ENCODE results near the gene KCNC3. TPM values are rescaled to one million over a fixed set of nuclear protein-coding genes. Genes with fewer than 3 reads are reported as not detected.
A peak's percentile ranks its signal among the peaks of the same experiment; 100 is the strongest.
"Not testable (repeated sequence)": the region's sequence is repeated elsewhere in the genome, so short reads cannot be mapped to it uniquely, and the experiment has no call there.

The KCNC3 gene
- total RNA-seq, 4 donors from 2014 or later: 1.5 to 3.1 (median 1.7) TPM

DNA sequence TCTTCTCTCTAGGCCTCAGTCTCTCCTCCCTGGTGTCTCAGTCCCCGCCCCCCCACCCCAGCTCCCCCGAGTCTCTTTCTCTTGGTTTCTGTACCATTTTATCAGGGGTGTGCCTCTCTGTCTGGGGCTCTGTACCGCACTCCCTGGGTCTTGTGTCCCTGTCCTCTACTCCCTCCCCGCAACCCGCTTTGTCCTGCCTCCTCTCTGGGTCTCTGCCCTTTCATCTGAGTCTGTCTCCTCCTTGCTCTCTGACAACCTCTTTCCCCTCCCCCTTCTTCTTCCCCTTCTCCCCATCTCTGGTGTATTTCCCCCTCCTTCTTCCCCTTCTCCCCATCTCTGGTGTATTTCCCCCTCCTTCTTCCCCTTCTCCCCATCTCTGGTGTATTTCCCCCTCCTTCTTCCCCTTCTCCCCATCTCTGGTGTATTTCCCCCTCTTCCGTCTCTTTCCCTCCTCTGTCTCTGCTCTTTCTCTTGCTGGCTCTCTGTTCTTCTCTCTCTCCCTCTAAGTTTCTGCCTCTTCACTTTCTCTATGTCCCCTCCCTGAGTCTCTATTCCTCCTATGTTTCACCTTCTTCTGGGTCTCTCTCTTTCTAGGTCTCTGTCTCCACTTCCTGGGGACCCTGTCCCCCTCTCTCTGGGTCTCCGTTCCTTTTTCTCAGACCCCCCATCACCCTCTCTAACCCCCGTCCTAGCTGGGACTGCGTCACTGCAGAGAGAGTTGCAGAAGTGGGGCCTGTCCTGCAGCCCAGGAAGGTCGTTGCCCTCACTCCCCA is 2.2 kb upstream of the KCNC3 start:
- Histone ChIP-seq H3K36me3 (no peaks in the 10 kb centered on the region), H3K4me1 (peaks cover 63% of the 10 kb centered on the region), H3K4me3 (peak overlapping the region; percentile 34), H3K9me3 (no peaks in the 10 kb centered on the region), H3K27ac (no peak overlapping the region), H3K27me3 (peaks cover 80% of the 10 kb centered on the region)
- no peak for DNase-seq (ENCODE audit: low spot score in 2 of 2)
- TF ChIP-seq, protein P1, sequence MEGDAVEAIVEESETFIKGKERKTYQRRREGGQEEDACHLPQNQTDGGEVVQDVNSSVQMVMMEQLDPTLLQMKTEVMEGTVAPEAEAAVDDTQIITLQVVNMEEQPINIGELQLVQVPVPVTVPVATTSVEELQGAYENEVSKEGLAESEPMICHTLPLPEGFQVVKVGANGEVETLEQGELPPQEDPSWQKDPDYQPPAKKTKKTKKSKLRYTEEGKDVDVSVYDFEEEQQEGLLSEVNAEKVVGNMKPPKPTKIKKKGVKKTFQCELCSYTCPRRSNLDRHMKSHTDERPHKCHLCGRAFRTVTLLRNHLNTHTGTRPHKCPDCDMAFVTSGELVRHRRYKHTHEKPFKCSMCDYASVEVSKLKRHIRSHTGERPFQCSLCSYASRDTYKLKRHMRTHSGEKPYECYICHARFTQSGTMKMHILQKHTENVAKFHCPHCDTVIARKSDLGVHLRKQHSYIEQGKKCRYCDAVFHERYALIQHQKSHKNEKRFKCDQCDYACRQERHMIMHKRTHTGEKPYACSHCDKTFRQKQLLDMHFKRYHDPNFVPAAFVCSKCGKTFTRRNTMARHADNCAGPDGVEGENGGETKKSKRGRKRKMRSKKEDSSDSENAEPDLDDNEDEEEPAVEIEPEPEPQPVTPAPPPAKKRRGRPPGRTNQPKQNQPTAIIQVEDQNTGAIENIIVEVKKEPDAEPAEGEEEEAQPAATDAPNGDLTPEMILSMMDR (IDR thresholded peaks at IDR 0.05): no peak
- TF ChIP-seq POLR2AphosphoS5 (IDR thresholded peaks at IDR 0.05) (no peak), POLR2A (IDR thresholded peaks at IDR 0.05) (no peak), EP300 (IDR thresholded peaks at IDR 0.05) (no peak)
- WGBS: 16% methylated on average over 10 of the region's 10 CpGs

GRCh38 chr19:50330365-50331078 is 1.3 kb upstream of the KCNC3 start:
- no peak overlapping the region for H3K27ac ChIP-seq
- 4% methylated on average over 37 of the region's 48 CpGs for WGBS
- no peak for DNase-seq (ENCODE audit: low spot score in 2 of 2)
- TF ChIP-seq, protein P1 (IDR thresholded peaks at IDR 0.05): no peak
- TF ChIP-seq POLR2AphosphoS5 (IDR thresholded peaks at IDR 0.05): no peak
- no peak for TF ChIP-seq POLR2A (IDR thresholded peaks at IDR 0.05)
- TF ChIP-seq EP300 (IDR thresholded peaks at IDR 0.05): no peak
- H3K36me3 ChIP-seq: no peaks in the 10 kb centered on the region
- H3K4me3 ChIP-seq: peak overlapping the region; percentile 34
- H3K9me3 ChIP-seq: no peaks in the 10 kb centered on the region
- peaks cover 71% of the 10 kb centered on the region for H3K4me1 ChIP-seq
- peaks cover 83% of the 10 kb centered on the region for H3K27me3 ChIP-seq

DNA sequence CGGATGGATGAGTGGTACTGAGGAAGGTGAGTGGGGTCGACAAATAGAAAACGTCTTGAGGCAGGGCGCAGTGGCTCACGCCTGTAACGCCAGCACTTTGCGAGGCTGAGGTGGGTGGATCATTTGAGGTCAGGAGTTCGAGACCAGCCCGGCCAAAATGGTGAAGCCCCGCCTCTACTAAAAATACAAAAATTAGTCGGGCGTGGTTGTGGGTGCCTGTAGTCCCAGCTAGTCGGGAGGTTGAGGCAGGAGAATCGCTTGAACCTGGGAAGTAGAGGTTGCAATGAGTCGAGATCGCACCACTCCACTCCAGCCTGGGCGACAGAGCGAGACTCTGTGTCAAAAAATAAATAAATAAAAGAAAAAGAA is 733 bp upstream of the KCNC3 start:
- not testable (repeated sequence) for H3K36me3 ChIP-seq; H3K27ac ChIP-seq; DNase-seq (ENCODE audit: low spot score in 2 of 2); H3K9me3 ChIP-seq
- H3K4me1 ChIP-seq: peaks cover 75% of the 10 kb centered on the region
- H3K4me3 ChIP-seq: peak overlapping the region; percentile 34
- 22% methylated on average over 18 of the region's 18 CpGs for WGBS
- H3K27me3 ChIP-seq: peaks cover 81% of the 10 kb centered on the region

DNA sequence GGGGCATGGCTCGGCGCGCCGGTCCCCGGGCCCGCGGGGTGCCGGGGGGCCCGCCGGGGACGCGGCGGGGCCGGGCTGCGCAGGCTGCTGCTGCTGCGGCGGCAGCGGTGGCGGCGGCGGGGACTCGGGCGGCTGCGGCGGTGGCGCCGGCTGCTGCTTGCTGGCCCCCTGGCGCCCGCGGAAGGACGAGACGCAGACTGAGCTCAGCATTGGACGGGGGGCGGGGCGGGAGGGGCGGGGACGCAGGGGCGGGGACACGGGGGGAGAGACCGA is 368 bp downstream of the KCNC3 start:
- DNase-seq (ENCODE audit: low spot score in 2 of 2): no peak
- Histone ChIP-seq H3K27me3 (peaks cover 72% of the 10 kb centered on the region), H3K4me3 (peak overlapping the region; percentile 43), H3K4me1 (peaks cover 78% of the 10 kb centered on the region), H3K36me3 (no peaks in the 10 kb centered on the region), H3K27ac (no peak overlapping the region), H3K9me3 (no peaks in the 10 kb centered on the region)
- 3% methylated on average over 11 of the region's 40 CpGs for WGBS
- TF ChIP-seq POLR2AphosphoS5 (IDR thresholded peaks at IDR 0.05): no peak
- TF ChIP-seq EP300 (IDR thresholded peaks at IDR 0.05): no peak
- TF ChIP-seq, protein P1 (IDR thresholded peaks at IDR 0.05): peak in 1 of 2 donors; percentile 20

DNA sequence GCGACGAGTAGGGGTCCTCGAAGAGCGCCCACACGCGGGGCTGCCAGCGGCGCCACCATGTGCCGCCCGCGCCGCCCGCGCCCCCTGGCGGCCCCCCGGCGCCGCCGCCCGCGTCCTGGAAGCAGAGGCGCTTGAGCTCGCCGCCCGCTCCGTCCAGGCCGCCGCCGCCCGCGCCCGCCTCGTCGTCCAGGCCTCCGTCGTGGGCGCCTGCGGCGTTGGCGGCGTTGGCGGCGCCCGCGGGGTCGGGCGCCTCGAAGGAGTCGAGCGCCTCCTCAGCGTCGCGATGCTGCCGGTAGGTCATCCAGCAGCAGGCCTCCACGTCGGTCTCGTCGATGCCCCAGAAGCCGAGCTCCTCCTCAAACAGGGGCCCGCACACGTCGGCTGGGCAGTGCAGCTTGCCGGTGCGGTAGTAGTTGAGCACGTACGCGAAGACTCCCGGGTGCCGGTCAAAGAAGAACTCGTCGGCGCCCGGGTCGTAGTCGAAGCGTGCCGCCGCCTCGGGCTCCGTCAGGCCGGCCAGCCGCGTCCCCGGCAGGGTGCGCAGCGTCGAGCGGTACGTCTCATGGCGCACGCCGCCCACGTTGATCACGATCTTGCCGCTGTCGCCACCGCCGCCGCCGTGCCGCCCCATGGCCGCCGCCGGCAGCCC is 829 bp downstream of the KCNC3 start:
- DNase-seq (ENCODE audit: low spot score in 2 of 2): no peak
- Histone ChIP-seq H3K27ac (no peak overlapping the region), H3K9me3 (no peaks in the 10 kb centered on the region), H3K4me1 (peaks cover 75% of the 10 kb centered on the region), H3K4me3 (peak overlapping the region; percentile 43), H3K27me3 (peaks cover 69% of the 10 kb centered on the region), H3K36me3 (no peaks in the 10 kb centered on the region)
- TF ChIP-seq, protein P1 (IDR thresholded peaks at IDR 0.05): no peak
- no peak for TF ChIP-seq POLR2A (IDR thresholded peaks at IDR 0.05)
- no peak for TF ChIP-seq POLR2AphosphoS5 (IDR thresholded peaks at IDR 0.05)
- no peak for TF ChIP-seq EP300 (IDR thresholded peaks at IDR 0.05)
- WGBS: 1% methylated on average over 42 of the region's 104 CpGs

Data from suprapubic skin (tissue), 4 donors.